Lower lobe of right lung (tissue), 2 donors: Measurements from ENCODE around the gene RAB1A. TPM values are rescaled to one million over a fixed set of nuclear protein-coding genes. Genes with fewer than 3 reads are reported as not detected.
"Not testable (repeated sequence)": the region's sequence is repeated elsewhere in the genome, so short reads cannot be mapped to it uniquely, and the experiment has no call there.

Source experiments
- ATAC-seq, 2 donors: fragments of 200-7000 bp; cut with Tn5 transposase; one replicate each; pipeline ENCODE4 v1.9.1; 2020 to 2022; ENCODE audit warnings: mild to moderate bottlenecking in 2 of 2, moderate library complexity in 2 of 2
- DNase-seq: peaks from one replicate; pipeline ENCODE4 v3.0.0-alpha.2; 2020
- H3K27ac ChIP-seq: fragments of 200-600 bp; one replicate; pipeline ENCODE4 v1.8.0; 2022
- H3K27me3 ChIP-seq: fragments of 200-600 bp; one replicate; pipeline ENCODE4 v1.8.0; 2022; ENCODE audit warnings: low read depth
- H3K36me3 ChIP-seq: fragments of 200-600 bp; one replicate; pipeline ENCODE4 v1.8.0; 2022; ENCODE audit warnings: mild to moderate bottlenecking
- H3K4me1 ChIP-seq: fragments of 200-600 bp; one replicate; pipeline ENCODE4 v1.8.0; 2022
- H3K4me3 ChIP-seq: fragments of 200-600 bp; one replicate; pipeline ENCODE4 v1.8.0; 2022; ENCODE audit warnings: mild to moderate bottlenecking
- H3K9me3 ChIP-seq: fragments of 200-600 bp; one replicate; pipeline ENCODE4 v1.8.0; 2022
- intact Hi-C: fragments of 100-400 bp; cut with DNase I; formaldehyde crosslinking; loops from one replicate; pipeline ENCODE4 v1.11.0; 2022
- long read RNA-seq: library from polyadenylated mRNA; unstranded; transcript quantifications from one replicate; pipeline ENCODE4 v2.0.0, GENCODE V29; 2021
- total RNA-seq: library from RNA; stranded (reverse); fragmentation: NEBNext Ultra II Directional; extraction: Animal tissue kit (Norgen Biotek cat#: 25700); gene quantifications from one replicate; pipeline ENCODE4 v1.2.1, GENCODE V29; 2021
- TF ChIP-seq, protein P1 (sequence below): fragments of 200-600 bp; IDR thresholded peaks from one replicate; pipeline ENCODE4 v1.8.0; 2022; ENCODE audit warnings: antibody characterized with exemption, mild to moderate bottlenecking
- donor health status: DM: no; HTN: yes; CAD: no; lungs with severe emphysema.

RAB1A gene
- 145 TPM for total RNA-seq
- long read RNA-seq, transcript RAB1A-203 (6 exons, 2,447 nt): major isoform, 212 of 241 reads
- long read RNA-seq, partial matches to known transcripts: 11 of 241 reads
- long read RNA-seq, other reads (novel, unspliced or antisense): 15 of 241 reads

- H3K4me3 ChIP-seq: peak within 1 kb of the TSS; percentile 94
- TF ChIP-seq, protein P1, sequence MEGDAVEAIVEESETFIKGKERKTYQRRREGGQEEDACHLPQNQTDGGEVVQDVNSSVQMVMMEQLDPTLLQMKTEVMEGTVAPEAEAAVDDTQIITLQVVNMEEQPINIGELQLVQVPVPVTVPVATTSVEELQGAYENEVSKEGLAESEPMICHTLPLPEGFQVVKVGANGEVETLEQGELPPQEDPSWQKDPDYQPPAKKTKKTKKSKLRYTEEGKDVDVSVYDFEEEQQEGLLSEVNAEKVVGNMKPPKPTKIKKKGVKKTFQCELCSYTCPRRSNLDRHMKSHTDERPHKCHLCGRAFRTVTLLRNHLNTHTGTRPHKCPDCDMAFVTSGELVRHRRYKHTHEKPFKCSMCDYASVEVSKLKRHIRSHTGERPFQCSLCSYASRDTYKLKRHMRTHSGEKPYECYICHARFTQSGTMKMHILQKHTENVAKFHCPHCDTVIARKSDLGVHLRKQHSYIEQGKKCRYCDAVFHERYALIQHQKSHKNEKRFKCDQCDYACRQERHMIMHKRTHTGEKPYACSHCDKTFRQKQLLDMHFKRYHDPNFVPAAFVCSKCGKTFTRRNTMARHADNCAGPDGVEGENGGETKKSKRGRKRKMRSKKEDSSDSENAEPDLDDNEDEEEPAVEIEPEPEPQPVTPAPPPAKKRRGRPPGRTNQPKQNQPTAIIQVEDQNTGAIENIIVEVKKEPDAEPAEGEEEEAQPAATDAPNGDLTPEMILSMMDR: peak; percentile 40
- ATAC-seq (peak; percentile 96 to 98), DNase-seq (peak; percentile 100)
- H3K9me3 ChIP-seq: no peaks in the 10 kb centered on the region
- H3K36me3 ChIP-seq: no peaks in the 10 kb centered on the region
- peak within 1 kb of the TSS; percentile 97 for H3K27ac ChIP-seq
- H3K27me3 ChIP-seq: no peaks in the 10 kb centered on the region
- H3K4me1 ChIP-seq: peaks cover 42% of the 10 kb centered on the region
- intact Hi-C loops: no loop called here
Measured at GRCh38 chr2:65129826-65130663, at the start of gene RAB1A. RAB1A (minus strand) TSS chr2:65130106; CDS start chr2:65129915, 191 bp downstream.

DNA sequence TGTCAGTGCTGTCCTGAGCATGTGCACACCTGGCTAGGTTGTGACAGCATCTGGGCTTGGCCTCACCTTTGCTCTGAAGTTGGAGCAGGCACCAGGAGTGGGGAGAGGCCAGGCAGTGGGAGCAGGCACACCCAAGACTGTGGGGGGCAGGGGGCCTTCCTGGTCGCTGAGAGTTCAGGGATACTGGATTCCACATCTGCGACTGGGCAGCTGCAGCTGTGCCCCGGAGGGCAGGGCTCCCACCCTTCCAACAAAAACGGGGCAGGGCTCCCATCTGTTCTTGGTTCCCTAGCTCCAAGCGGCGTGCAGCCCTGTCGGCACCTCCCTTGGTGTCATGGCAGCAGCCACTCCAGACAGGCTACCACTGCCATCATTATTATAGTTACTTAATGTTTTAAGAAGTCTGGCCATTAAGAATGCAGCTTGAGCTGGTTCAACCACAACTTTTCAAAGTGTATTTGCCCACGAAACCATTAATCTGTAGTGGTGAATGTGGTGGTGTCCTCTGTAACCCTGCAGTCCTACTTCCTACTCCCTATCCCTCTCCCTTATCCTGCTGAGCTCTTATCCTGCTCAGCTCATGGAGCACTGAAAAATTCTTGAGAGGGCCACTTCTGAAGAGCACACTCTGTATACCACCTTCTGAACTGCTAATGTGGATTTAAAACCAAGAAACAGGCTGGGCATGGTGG is 48.0 kb upstream of the RAB1A start:
- intact Hi-C loops: no loop called here
- DNase-seq (no peak), ATAC-seq (peak in 1 of 2 donors; percentile 21)
- no peaks in the 10 kb centered on the region for H3K27me3 ChIP-seq
- no peaks in the 10 kb centered on the region for H3K9me3 ChIP-seq
- H3K27ac ChIP-seq: no peak overlapping the region
- TF ChIP-seq, protein P1: no peak
- H3K4me3 ChIP-seq: no peak overlapping the region
- no peaks in the 10 kb centered on the region for H3K36me3 ChIP-seq
- no peaks in the 10 kb centered on the region for H3K4me1 ChIP-seq

- intact Hi-C loops: no loop called here
- Histone ChIP-seq H3K4me3 (no peak overlapping the region), H3K27ac (no peak overlapping the region), H3K27me3 (no peaks in the 10 kb centered on the region), H3K9me3 (no peaks in the 10 kb centered on the region), H3K4me1 (no peaks in the 10 kb centered on the region), H3K36me3 (no peaks in the 10 kb centered on the region)
- no peak for ATAC-seq
- no peak for DNase-seq
- TF ChIP-seq, protein P1: no peak
Measured at GRCh38 chr2:65175894-65176530, 46.1 kb upstream of the RAB1A start.

DNA sequence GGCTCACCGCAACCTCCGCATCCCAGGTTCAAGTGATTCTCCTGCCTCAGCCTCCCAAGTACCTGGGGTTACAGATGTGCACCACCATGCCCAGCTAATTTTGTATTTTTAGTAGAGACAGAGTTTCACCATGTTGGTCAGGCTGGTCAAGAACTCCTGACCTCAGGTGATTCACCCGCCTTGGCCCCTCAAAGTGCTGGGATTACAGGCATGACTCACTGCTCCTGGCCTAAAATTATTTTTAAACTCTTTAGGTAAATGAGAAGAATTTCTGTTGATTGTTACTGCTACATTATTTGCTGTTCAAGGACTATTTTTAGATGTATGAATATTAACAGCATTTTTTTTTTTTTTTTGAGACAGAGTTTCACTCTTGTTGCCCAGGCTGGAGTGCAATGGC is 44.1 kb upstream of the RAB1A start:
- intact Hi-C loops, H3K27ac ChIP-seq, H3K27me3 ChIP-seq, H3K4me3 ChIP-seq, H3K36me3 ChIP-seq, ATAC-seq, H3K4me1 ChIP-seq, H3K9me3 ChIP-seq, DNase-seq: not testable (repeated sequence)

DNA sequence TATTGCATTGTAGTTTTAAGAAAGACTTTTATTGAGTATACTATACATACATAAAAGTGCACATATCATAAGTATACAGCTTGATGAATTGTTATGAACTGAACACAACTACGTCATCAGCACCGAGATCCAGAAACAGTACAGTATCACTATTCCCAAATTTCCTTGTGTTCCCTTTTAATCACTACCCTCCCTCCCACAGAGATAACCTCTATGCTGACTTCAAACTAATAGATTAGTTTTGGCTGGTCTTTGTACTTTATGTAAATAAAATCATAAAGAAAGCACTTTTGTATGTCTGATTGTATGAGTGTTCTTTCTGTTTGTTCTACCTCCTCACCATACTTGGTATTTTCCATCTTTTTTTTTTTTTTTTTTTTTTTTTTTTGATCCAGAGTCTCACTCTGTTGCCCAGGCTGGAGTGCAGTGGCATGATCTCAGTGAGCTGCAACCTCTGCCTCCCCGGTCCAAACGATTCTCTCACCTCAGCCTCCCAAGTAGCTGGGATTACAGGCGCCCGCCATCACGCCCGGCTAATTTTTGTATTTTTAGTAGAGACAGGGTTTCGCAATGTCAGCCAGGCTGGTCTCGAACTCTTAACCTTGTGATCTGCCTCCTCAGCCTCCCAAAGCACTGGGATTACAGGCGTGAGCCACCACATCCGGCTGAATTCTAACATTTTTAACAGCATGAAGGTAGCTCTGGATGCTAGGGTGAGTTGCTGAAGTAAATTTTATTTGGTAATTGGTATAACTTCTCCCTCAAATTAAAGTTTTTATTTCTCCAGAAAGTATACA is 43.3 kb upstream of the RAB1A start:
- Histone ChIP-seq H3K9me3 (no peaks in the 10 kb centered on the region), H3K27me3 (no peaks in the 10 kb centered on the region), H3K27ac (no peak overlapping the region), H3K36me3 (no peaks in the 10 kb centered on the region), H3K4me3 (no peak overlapping the region), H3K4me1 (no peaks in the 10 kb centered on the region)
- ATAC-seq (no peak), DNase-seq (no peak)
- intact Hi-C loops: no loop called here
- TF ChIP-seq, protein P1: no peak

GRCh38 chr2:65170611-65171477 is 40.9 kb upstream of the RAB1A start:
- DNase-seq, H3K9me3 ChIP-seq, ATAC-seq, H3K4me3 ChIP-seq, H3K4me1 ChIP-seq, intact Hi-C loops, H3K36me3 ChIP-seq, H3K27me3 ChIP-seq, H3K27ac ChIP-seq: not testable (repeated sequence)
